Measurements from ENCODE around the gene ZNRF1. TPM values are rescaled to one million over a fixed set of nuclear protein-coding genes. Genes with fewer than 3 reads are reported as not detected.
"Not testable (repeated sequence)": the region's sequence is repeated elsewhere in the genome, so short reads cannot be mapped to it uniquely, and the experiment has no call there.

ZNRF1 gene
- total and polyA plus RNA-seq, 3 donors from 2014 or later, result 51.8 to 93.0 (median 90.4) TPM

- intact Hi-C loops (cut with DNase I; ENCODE audit: low total_unique reads), result no loop called here
- no peaks in the 10 kb centered on the region for H3K27me3 ChIP-seq
- WGBS, 2 donors, result 100% methylated on average over 2 of the region's 2 CpGs
Observed at GRCh38 chr16:75023009-75023408, 24.2 kb downstream of the ZNRF1 start.

GRCh38 chr16:75024182-75024581, 25.4 kb downstream of the ZNRF1 start:
- TF ChIP-seq CTCF (IDR thresholded peaks at IDR 0.05) (no peak), POLR2A (IDR thresholded peaks at IDR 0.05) (no peak)
- H3K27ac ChIP-seq, result no peak overlapping the region

More at GRCh38 chr16:75023009-75023408, 24.2 kb downstream of the ZNRF1 start:
- Histone ChIP-seq H3K27ac (no peak overlapping the region), H3K4me1 (peaks cover 13% of the 10 kb centered on the region), H3K36me3 (ENCODE audit: low read depth, missing control alignments) (no peaks in the 10 kb centered on the region), H3K4me3 (no peak overlapping the region), H3K9me3 (no peaks in the 10 kb centered on the region)
- no peak for TF ChIP-seq POLR2A (IDR thresholded peaks at IDR 0.05)
- TF ChIP-seq CTCF (IDR thresholded peaks at IDR 0.05), result no peak
- DNase-seq, result no peak

GRCh38 chr16:75024594-75024993, 25.8 kb downstream of the ZNRF1 start:
- Histone ChIP-seq H3K36me3 (ENCODE audit: low read depth, missing control alignments) (no peaks in the 10 kb centered on the region), H3K27ac (no peak overlapping the region), H3K27me3 (no peaks in the 10 kb centered on the region), H3K4me3 (no peak overlapping the region), H3K4me1 (peaks cover 10% of the 10 kb centered on the region), H3K9me3 (no peaks in the 10 kb centered on the region)
- 49 to 77% methylated on average over 4 of the region's 4 CpGs for WGBS, 2 donors
- intact Hi-C loops (cut with DNase I; ENCODE audit: low total_unique reads), result no loop called here
- no peak for TF ChIP-seq CTCF (IDR thresholded peaks at IDR 0.05)
- no peak for TF ChIP-seq POLR2A (IDR thresholded peaks at IDR 0.05)
- no peak for DNase-seq

More at GRCh38 chr16:75024182-75024581, 25.4 kb downstream of the ZNRF1 start:
- intact Hi-C loops (cut with DNase I; ENCODE audit: low total_unique reads), result no loop called here
- no peaks in the 10 kb centered on the region for H3K27me3 ChIP-seq
- H3K36me3 ChIP-seq (ENCODE audit: low read depth, missing control alignments), result no peaks in the 10 kb centered on the region
- peaks cover 10% of the 10 kb centered on the region for H3K4me1 ChIP-seq
- WGBS, 2 donors, result 55 to 66% methylated on average over 3 of the region's 3 CpGs
- H3K9me3 ChIP-seq, result no peaks in the 10 kb centered on the region
- no peak overlapping the region for H3K4me3 ChIP-seq
- DNase-seq, result no peak

GRCh38 chr16:75025761-75026160, 26.9 kb downstream of the ZNRF1 start:
- TF ChIP-seq POLR2A (IDR thresholded peaks at IDR 0.05) (no peak), CTCF (IDR thresholded peaks at IDR 0.05) (no peak)
- intact Hi-C loops (cut with DNase I; ENCODE audit: low total_unique reads), result no loop called here
- Histone ChIP-seq H3K27me3 (no peaks in the 10 kb centered on the region), H3K9me3 (no peaks in the 10 kb centered on the region), H3K27ac (peak overlapping the region in 1 of 2 donors; percentile 68), H3K36me3 (ENCODE audit: low read depth, missing control alignments) (no peaks in the 10 kb centered on the region), H3K4me3 (no peak overlapping the region), H3K4me1 (peaks cover 10% of the 10 kb centered on the region)
- no peak for DNase-seq
- WGBS, 2 donors, result 35 to 70% methylated on average over 3 of the region's 3 CpGs

- H3K27me3 ChIP-seq; DNase-seq; H3K4me1 ChIP-seq; H3K4me3 ChIP-seq; H3K36me3 ChIP-seq (ENCODE audit: low read depth, missing control alignments); intact Hi-C loops (cut with DNase I; ENCODE audit: low total_unique reads); H3K9me3 ChIP-seq: not testable (repeated sequence)
- H3K27ac ChIP-seq, result peak overlapping the region in 1 of 2 donors; percentile 68
- WGBS, 2 donors, result 65 to 71% methylated on average over 10 of the region's 10 CpGs
Observed at GRCh38 chr16:75026239-75026891, 27.5 kb downstream of the ZNRF1 start.

All from testis (tissue), 3 donors.